Suppressor macrophage treated with lipopolysaccharide for 1 hour (primary cell): Measurements from ENCODE around the gene HEXD.

ENCODE experiments used
- DNase-seq, 3 donors: peaks; one replicate each; pipeline ENCODE4 v3.0.0-alpha.2; 2020 to 2022

The HEXD gene

GRCh38 chr17:82382933-82383255 is 35.3 kb upstream of the HEXD start:
- DNase-seq = no peak

GRCh38 chr17:82383411-82383810 is 34.7 kb upstream of the HEXD start:
- DNase-seq = no peak

GRCh38 chr17:82384051-82384729 is 34.0 kb upstream of the HEXD start:
- DNase-seq = no peak

GRCh38 chr17:82384730-82385481 is 33.2 kb upstream of the HEXD start:
- no peak for DNase-seq

- no peak for DNase-seq
Observed at GRCh38 chr17:82385559-82386254, 32.4 kb upstream of the HEXD start.

- no peak for DNase-seq
Observed at GRCh38 chr17:82386255-82386831, 31.8 kb upstream of the HEXD start.

GRCh38 chr17:82386881-82387704 is 31.1 kb upstream of the HEXD start:
- DNase-seq = peak in 2 of 3 donors; percentile 31 to 33

- no peak for DNase-seq
Observed at GRCh38 chr17:82387705-82388106, 30.4 kb upstream of the HEXD start.

- no peak for DNase-seq
Observed at GRCh38 chr17:82388223-82388921, 29.8 kb upstream of the HEXD start.

GRCh38 chr17:82388922-82389283 is 29.2 kb upstream of the HEXD start:
- peak in 1 of 3 donors; percentile 17 for DNase-seq

GRCh38 chr17:82389379-82389778 is 28.8 kb upstream of the HEXD start:
- no peak for DNase-seq

GRCh38 chr17:82390015-82390859 is 27.9 kb upstream of the HEXD start:
- DNase-seq = no peak

GRCh38 chr17:82390860-82391435 is 27.2 kb upstream of the HEXD start:
- no peak for DNase-seq

GRCh38 chr17:82391496-82392066 is 26.6 kb upstream of the HEXD start:
- no peak for DNase-seq

- no peak for DNase-seq
Observed at GRCh38 chr17:82392209-82392920, 25.8 kb upstream of the HEXD start.

GRCh38 chr17:82392941-82393340 is 25.2 kb upstream of the HEXD start:
- DNase-seq = no peak

GRCh38 chr17:82394278-82394677 is 23.9 kb upstream of the HEXD start:
- DNase-seq = no peak

- peak; percentile 54 to 71 (median 58) for DNase-seq
Observed at GRCh38 chr17:82396601-82397435, 21.3 kb upstream of the HEXD start.
